IMR-90 (cell line): ENCODE results near the gene CST3. TPM values are rescaled to one million over a fixed set of nuclear protein-coding genes. Genes with fewer than 3 reads are reported as not detected.

Source experiments
- ATAC-seq: fragments of 200-7000 bp; cut with Tn5 transposase; 2 replicates; pipeline ENCODE4 v1.9.1; 2020; ENCODE audit warnings: low read depth, mild to moderate bottlenecking, moderate library complexity
- BruUV-seq: library from RNA; stranded (reverse); fragments of 400-500 nt; replicated peaks from 2 replicates; lab custom pipeline; 2021; lab: Mats Ljungman, UMichigan
- CTCF ChIA-PET: fragments of 300-600 bp; formaldehyde crosslinking; extraction: SDS; loops from one replicate; lab custom pipeline; 2021; ENCODE audit warnings: antibody characterized with exemption; lab: Yijun Ruan, JAX
- POLR2A ChIA-PET: fragments of 300-600 bp; sonication (Branson Sonifier 250); formaldehyde crosslinking; loops from one replicate; lab custom pipeline; 2022; ENCODE audit warnings: antibody characterized with exemption; ENCODE audit not compliant: unreplicated experiment; lab: Charles Lee
- DNase-seq: peaks from one replicate; pipeline ENCODE4 v3.0.0; 2013
- H2AFZ ChIP-seq: replicated peaks from 2 replicates; pipeline ENCODE3; 2013; ENCODE audit warnings: low read length, mild to moderate bottlenecking; ENCODE audit not compliant: poor library complexity
- H2AK5ac ChIP-seq: 2 replicates; pipeline ENCODE4 v1.6.1; 2013; ENCODE audit warnings: low read depth, low read length, inconsistent platforms
- H2AK9ac ChIP-seq: replicated peaks from 2 replicates; pipeline ENCODE3; 2013; ENCODE audit warnings: mild to moderate bottlenecking, low read depth, low read length, moderate library complexity; ENCODE audit not compliant: poor library complexity
- H2BK120ac ChIP-seq: 2 replicates; pipeline ENCODE4 v1.6.1; 2013; ENCODE audit warnings: low read depth, low read length, inconsistent platforms
- H2BK15ac ChIP-seq: 3 replicates; pipeline ENCODE4 v1.6.1; 2013; ENCODE audit warnings: low read depth, low read length, inconsistent platforms
- H2BK20ac ChIP-seq: 2 replicates; pipeline ENCODE4 v1.6.1; 2013; ENCODE audit warnings: low read depth, mild to moderate bottlenecking, inconsistent platforms, low read length, moderate library complexity
- H2BK5ac ChIP-seq: 2 replicates; pipeline ENCODE4 v1.6.1; 2013; ENCODE audit warnings: mild to moderate bottlenecking, low read depth, low read length, inconsistent platforms; ENCODE audit not compliant: poor library complexity, severe bottlenecking
- H3K14ac ChIP-seq: replicated peaks from 2 replicates; pipeline ENCODE4 v1.6.1; 2013; ENCODE audit warnings: low read depth, low read length, inconsistent platforms
- H3K18ac ChIP-seq: 2 replicates; pipeline ENCODE4 v1.6.1; 2013; ENCODE audit warnings: low read depth, low read length, control low read depth
- H3K23ac ChIP-seq: 2 replicates; pipeline ENCODE4 v1.6.1; 2013; ENCODE audit warnings: low read depth, low read length, inconsistent platforms
- H3K27ac ChIP-seq: 2 replicates; pipeline ENCODE4 v1.5.1; 2013; ENCODE audit warnings: mild to moderate bottlenecking, control low read depth, low read length; ENCODE audit not compliant: insufficient read depth
- H3K27me3 ChIP-seq: 2 replicates; pipeline ENCODE4 v1.6.1; 2013; ENCODE audit warnings: low read length; ENCODE audit not compliant: control insufficient read depth, insufficient read depth
- H3K36me3 ChIP-seq: 2 replicates; pipeline ENCODE4 v1.6.1; 2013; ENCODE audit warnings: low read length, mixed read lengths; ENCODE audit not compliant: control insufficient read depth, insufficient read depth
- H3K4ac ChIP-seq: 2 replicates; pipeline ENCODE4 v1.6.1; 2013; ENCODE audit warnings: low read depth, low read length, inconsistent platforms
- H3K4me1 ChIP-seq: 2 replicates; pipeline ENCODE4 v1.6.1; 2013; ENCODE audit warnings: low read length, mixed read lengths; ENCODE audit not compliant: control insufficient read depth, insufficient read depth
- H3K4me2 ChIP-seq: 2 replicates; pipeline ENCODE4 v1.6.1; 2013; ENCODE audit warnings: low read depth, mild to moderate bottlenecking, control low read depth, low read length, moderate library complexity
- H3K4me3 ChIP-seq: 2 replicates; pipeline ENCODE4 v1.5.1; 2013; ENCODE audit warnings: low read depth, mild to moderate bottlenecking, control low read depth, low read length, moderate library complexity; ENCODE audit not compliant: insufficient read depth
- H3K56ac ChIP-seq: 2 replicates; pipeline ENCODE4 v1.6.1; 2013; ENCODE audit warnings: low read length, inconsistent platforms; ENCODE audit not compliant: insufficient read depth; ENCODE audit errors: extremely low read depth
- H3K79me1 ChIP-seq, 2 experiments: 2 replicates each; pipeline ENCODE4 v1.6.1; 2013; ENCODE audit warnings: low read length in 2 of 2, inconsistent platforms in 1 of 2, low read depth in 1 of 2
- H3K9ac ChIP-seq: 2 replicates; pipeline ENCODE4 v1.6.1; 2013; ENCODE audit warnings: low read depth, low read length, control low read depth
- H3K9me1 ChIP-seq: 2 replicates; pipeline ENCODE4 v1.6.1; 2013; ENCODE audit warnings: low read length, inconsistent platforms; ENCODE audit not compliant: insufficient read depth
- H3K9me3 ChIP-seq: 2 replicates; pipeline ENCODE4 v1.6.1; 2013; ENCODE audit warnings: low read length; ENCODE audit not compliant: control insufficient read depth, insufficient read depth
- H4K20me1 ChIP-seq: 2 replicates; pipeline ENCODE4 v1.6.1; 2013; ENCODE audit warnings: low read length, inconsistent platforms; ENCODE audit not compliant: insufficient read depth
- H4K5ac ChIP-seq: 2 replicates; pipeline ENCODE4 v1.6.1; 2013; ENCODE audit warnings: mild to moderate bottlenecking, low read depth, low read length, control low read depth
- H4K8ac ChIP-seq, 2 experiments: 2 replicates each; pipeline ENCODE4 v1.6.1; 2013; ENCODE audit warnings: low read depth in 2 of 2, low read length in 2 of 2, control low read depth in 1 of 2, inconsistent platforms in 1 of 2
- H4K91ac ChIP-seq: 2 replicates; pipeline ENCODE4 v1.6.1; 2013; ENCODE audit warnings: low read depth, low read length, inconsistent platforms; ENCODE audit not compliant: insufficient read depth
- BHLHE40 ChIP-seq: fragments of 150-350 bp; IDR thresholded peaks from 2 replicates; pipeline ENCODE4 v1.6.1; 2016; ENCODE audit warnings: mild to moderate bottlenecking, low read depth, low read length
- CEBPB ChIP-seq: IDR thresholded peaks from 2 replicates; pipeline ENCODE4 v1.6.1; 2012; ENCODE audit warnings: low read depth, low read length, improper control_type of control experiment
- CHD1 ChIP-seq: IDR thresholded peaks from 2 replicates; pipeline ENCODE4 v1.6.1; 2012; ENCODE audit warnings: low read depth, low read length, improper control_type of control experiment
- MAFK ChIP-seq: IDR thresholded peaks from 2 replicates; pipeline ENCODE4 v1.6.1; 2012; ENCODE audit warnings: low read depth, low read length, improper control_type of control experiment
- MAZ ChIP-seq: IDR thresholded peaks from 2 replicates; pipeline ENCODE4 v1.6.1; 2012; ENCODE audit warnings: low read depth, mild to moderate bottlenecking, low read length, improper control_type of control experiment, moderate library complexity, borderline replicate concordance
- MXI1 ChIP-seq: IDR thresholded peaks from 2 replicates; pipeline ENCODE4 v1.6.1; 2012; ENCODE audit warnings: low read depth, mild to moderate bottlenecking, low read length, moderate library complexity, borderline replicate concordance
- RAD21 ChIP-seq: IDR thresholded peaks from 2 replicates; pipeline ENCODE4 v1.6.1; 2012; ENCODE audit warnings: low read length, improper control_type of control experiment
- RCOR1 ChIP-seq: IDR thresholded peaks from 2 replicates; pipeline ENCODE4 v1.6.1; 2012; ENCODE audit warnings: mild to moderate bottlenecking, low read length, improper control_type of control experiment; ENCODE audit not compliant: insufficient replicate concordance
- RFX5 ChIP-seq: IDR thresholded peaks from 2 replicates; pipeline ENCODE4 v1.8.0; 2012; ENCODE audit warnings: low read depth, mild to moderate bottlenecking, low read length, moderate library complexity
- SMC3 ChIP-seq: fragments of 150-350 bp; IDR thresholded peaks from 2 replicates; pipeline ENCODE4 v1.6.1; 2016; ENCODE audit warnings: low read depth, mild to moderate bottlenecking, antibody characterized with exemption, low read length, moderate library complexity
- WGBS, 2 experiments: methylation state at CpG; one replicate each; pipeline versions ENCODE4 v1.1.5 to v1.1.7; 2013; ENCODE audit warnings: missing lambda C conversion rate in 2 of 2; ENCODE audit not compliant: insufficient read length in 1 of 2; ENCODE audit errors: extremely low coverage in 2 of 2; 5-methylcytosine and 5-hydroxymethylcytosine counted together
- dilution Hi-C: fragments of 300-500 bp; cut with HindIII; formaldehyde crosslinking; loops from one replicate; pipeline ENCODE4 v1.14.3; 2018; ENCODE audit warnings: low sequenced_read_pairs; ENCODE audit not compliant: unreplicated experiment
- in situ Hi-C: fragments of 300-500 bp; cut with MboI; formaldehyde crosslinking; loops from 3 replicates; pipeline ENCODE4 v1.14.3; 2019; ENCODE audit warnings: low sequenced_read_pairs, inconsistent platforms, mixed read lengths
- intact Hi-C: fragments of 100-400 bp; cut with micrococcal nuclease; formaldehyde crosslinking; loops from 2 replicates; pipeline ENCODE4 v1.10.0; 2022
- polyA plus RNA-seq, 3 experiments: library from polyadenylated mRNA; depleted of rRNA; stranded (reverse); fragments of >200 nt; gene quantifications; 2 replicates each; pipeline ENCODE4 v1.2.3, GENCODE V29; 2012; ENCODE audit warnings: low replicate concordance in 1 of 3
- total RNA-seq: library from RNA; depleted of rRNA; stranded (reverse); fragments of >200 nt; gene quantifications from 2 replicates; pipeline ENCODE4 v1.2.3, GENCODE V29; 2012

Gene CST3
- total and polyA plus RNA-seq, 2 of the 4 experiments (the other 2 are of a cell fraction): 26.0 to 471 TPM

DNA sequence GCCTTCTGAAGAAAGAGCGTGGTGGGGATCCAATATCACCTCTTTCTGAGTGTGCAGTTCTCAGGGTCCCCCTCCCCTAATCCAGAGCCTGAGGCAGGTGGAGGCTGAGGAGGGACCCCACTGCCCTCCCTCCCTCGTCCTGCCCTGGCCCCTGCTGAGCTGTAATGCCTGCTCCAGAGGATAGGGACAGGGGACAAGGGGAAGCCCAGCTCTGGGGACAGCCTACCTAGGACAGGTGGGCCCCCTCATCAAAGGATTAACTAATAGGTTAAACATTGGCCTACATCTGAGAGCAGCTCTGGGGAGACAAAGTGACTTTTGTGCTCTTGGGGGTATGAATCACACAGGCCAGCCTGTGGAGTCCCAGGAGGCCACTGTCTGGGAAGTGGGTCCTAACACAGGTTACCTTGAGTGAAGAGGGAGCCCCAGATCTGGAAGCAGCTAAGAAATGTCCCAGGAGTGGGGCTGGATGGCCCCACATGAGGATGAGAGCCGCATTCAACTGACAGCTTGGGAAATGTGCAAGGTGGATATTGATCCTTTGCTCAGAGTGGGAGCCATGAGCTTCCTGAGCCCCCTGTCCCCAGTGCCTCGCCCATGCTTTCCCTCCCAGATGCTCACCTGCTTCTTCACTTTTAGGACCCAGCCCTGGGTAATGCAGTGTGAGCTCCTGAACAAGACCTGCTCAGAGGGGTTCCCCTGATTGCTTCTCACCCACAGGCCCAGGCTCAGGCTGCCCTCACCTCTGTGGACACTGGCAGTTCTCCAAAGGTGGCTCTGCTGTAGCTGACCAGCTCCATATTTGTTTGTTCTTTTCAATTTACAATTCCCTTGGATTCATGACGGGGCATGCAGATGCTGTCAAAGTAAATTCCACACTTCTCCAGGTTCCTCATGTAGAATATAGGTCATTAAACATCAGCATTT lies 51.7 kb downstream of the CST3 start:
- no TSS peak for BruUV-seq
- Histone ChIP-seq H4K20me1 (no peaks in the 10 kb centered on the region), H4K91ac (no peak overlapping the region), H2AK9ac (no peak overlapping the region), H4K5ac (no peak overlapping the region), H2BK15ac (no peak overlapping the region), H2AFZ (no peak overlapping the region), H3K14ac (no peak overlapping the region), H4K8ac (no peak overlapping the region), H3K27me3 (peaks cover 2% of the 10 kb centered on the region), H2BK5ac (no peak overlapping the region), H3K4me2 (no peak overlapping the region), H2BK120ac (no peak overlapping the region), H3K27ac (no peak overlapping the region), H3K79me1 (no peaks in the 10 kb centered on the region), H3K9ac (no peak overlapping the region), H3K4me3 (no peak overlapping the region), H3K4ac (no peak overlapping the region), H2AK5ac (no peak overlapping the region), H3K9me3 (no peaks in the 10 kb centered on the region), H3K9me1 (no peaks in the 10 kb centered on the region), H3K23ac (no peak overlapping the region), H3K4me1 (no peaks in the 10 kb centered on the region), H3K36me3 (no peaks in the 10 kb centered on the region), H3K56ac (no peak overlapping the region), H3K18ac (no peak overlapping the region), H2BK20ac (no peak overlapping the region)
- intact Hi-C loops: no loop called here
- dilution Hi-C loops: no loop called here
- ATAC-seq (no peak), DNase-seq (no peak)
- CTCF ChIA-PET: no interaction called here
- POLR2A ChIA-PET: no interaction called here
- TF ChIP-seq SMC3 (no peak), MAZ (no peak), CHD1 (no peak), CEBPB (no peak), MXI1 (no peak), RAD21 (no peak), RCOR1 (no peak), RFX5 (no peak), BHLHE40 (no peak), MAFK (no peak)
- WGBS, 2 experiments: no CpG with 5 or more reads among the region's 5 CpGs
- in situ Hi-C loops: no loop called here
